HG03135 (cell line): Measurements from ENCODE around the gene IDH3G.

Source experiments
- ATAC-seq: cut with Tn5 transposase; IDR thresholded peaks from one replicate; pipeline ENCODE4 v1.9.1; 2021; ENCODE audit warnings: mild to moderate bottlenecking, moderate library complexity; ENCODE audit not compliant: unreplicated experiment

Gene IDH3G

DNA sequence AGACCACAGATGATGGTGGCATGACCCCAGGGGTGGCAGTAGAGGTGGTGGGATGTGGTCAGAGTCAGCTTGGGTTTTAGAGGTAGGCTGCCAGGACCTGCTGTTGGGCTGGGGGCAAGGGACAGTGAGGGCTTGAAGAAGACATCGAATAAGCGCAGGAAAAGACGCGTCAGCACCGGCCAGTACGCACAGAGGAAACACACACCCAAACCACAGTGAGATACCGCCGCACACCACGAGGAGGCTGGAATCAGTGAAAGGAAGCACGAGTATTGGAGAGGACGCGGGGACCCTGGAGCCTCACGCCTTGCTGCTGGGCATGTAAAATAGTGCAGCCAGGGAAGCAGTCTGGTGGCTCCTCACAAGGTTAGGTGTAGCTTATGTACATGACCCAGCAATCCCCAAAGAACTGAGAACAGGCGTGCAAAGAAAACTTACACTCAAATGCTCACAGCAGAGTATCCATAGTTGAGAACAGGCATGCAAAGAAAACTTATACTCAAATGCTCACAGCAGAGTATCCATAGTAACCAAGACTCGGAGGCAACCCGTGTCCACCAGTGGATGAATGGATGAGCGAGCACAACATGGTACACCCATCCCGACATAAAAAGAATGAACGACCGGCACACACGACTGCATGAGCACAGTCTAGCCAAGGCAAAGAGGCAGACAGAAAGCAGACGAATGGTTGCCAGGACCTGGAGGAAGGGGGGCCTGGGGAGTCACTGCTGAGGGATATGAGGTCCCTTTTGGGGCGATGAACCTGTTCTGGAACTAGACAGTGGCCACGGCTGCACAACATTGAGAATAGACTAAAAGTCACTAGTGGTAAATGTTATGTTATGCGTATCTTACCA, 22.9 kb upstream of the IDH3G start:
- no peak for ATAC-seq

DNA sequence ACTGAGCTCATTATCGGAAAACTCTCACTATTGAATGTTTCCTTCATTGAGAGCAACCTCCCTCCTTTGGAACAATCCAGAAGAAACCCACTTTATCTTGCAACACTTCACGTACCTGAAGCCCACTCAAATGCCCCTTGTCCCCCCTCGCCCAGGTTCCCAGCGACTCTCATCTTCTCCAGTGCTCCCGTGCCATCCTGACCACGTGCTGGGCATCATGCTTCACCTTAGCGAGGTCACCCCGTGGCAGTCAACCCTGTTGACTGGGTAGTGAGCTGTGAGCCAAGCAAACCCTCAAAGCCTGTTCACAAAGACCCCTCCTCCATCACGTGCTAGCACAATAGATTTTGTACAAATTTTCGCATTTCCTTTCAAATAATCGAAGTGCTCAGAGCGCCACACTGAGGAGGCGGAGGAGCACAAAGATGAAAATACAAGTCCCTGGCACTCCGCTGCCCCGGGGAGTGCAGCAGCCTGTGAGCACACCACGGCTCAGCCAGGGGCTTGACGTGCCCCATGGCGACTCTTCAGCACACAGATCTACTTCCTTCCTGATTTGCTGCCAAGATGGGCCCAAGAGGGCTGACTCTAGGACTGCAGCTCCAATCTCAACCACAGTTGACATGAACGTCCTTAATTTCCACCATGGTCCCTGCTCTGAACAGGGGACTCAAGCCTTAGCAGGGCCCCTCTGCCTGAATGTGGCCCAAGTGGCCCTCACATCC, 20.6 kb upstream of the IDH3G start:
- no peak for ATAC-seq

DNA sequence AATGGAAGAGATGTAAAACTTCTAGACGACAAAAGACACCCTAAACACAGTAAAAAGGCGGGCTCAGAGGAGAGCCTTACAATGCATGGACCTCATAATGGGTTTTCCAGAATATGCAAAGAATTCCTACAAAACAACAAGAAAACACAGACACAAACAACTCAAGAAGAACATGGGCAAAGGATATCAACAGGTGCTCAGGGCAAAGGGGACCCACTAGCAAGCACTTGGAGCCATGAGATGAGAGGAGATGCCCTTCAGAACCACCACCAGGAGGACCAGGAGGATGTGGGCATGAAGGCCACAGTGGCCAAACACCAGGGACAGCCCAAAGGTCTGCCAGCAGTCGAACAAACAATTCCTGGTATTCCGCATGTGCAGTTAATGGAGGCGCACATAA, 19.0 kb upstream of the IDH3G start:
- no peak for ATAC-seq

GRCh38 chrX:153812220-153812619, 18.0 kb upstream of the IDH3G start:
- no peak for ATAC-seq

DNA sequence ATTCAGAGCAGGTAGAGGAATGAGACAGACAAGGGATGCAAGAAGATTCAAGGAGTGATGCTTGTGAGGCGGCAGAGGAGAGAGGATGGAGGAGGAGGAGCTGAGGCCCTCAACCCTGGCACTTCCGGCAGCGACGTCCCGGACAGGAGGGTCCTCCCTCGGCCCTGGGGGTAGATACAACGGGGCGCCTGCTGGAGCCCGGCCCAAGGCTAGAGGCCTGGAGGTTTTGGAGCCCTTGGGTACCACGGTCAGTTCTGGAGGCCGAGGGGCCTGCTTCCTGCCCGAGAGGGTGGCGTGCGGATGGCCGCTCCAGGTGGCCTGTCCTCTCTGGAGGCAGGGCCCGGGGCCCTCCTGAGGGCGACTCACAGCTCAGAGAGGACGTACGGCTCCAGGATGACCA, 13.8 kb upstream of the IDH3G start:
- no peak for ATAC-seq

GRCh38 chrX:153806999-153807575, 12.9 kb upstream of the IDH3G start:
- ATAC-seq, result no peak

GRCh38 chrX:153805436-153805835, 11.3 kb upstream of the IDH3G start:
- no peak for ATAC-seq

DNA sequence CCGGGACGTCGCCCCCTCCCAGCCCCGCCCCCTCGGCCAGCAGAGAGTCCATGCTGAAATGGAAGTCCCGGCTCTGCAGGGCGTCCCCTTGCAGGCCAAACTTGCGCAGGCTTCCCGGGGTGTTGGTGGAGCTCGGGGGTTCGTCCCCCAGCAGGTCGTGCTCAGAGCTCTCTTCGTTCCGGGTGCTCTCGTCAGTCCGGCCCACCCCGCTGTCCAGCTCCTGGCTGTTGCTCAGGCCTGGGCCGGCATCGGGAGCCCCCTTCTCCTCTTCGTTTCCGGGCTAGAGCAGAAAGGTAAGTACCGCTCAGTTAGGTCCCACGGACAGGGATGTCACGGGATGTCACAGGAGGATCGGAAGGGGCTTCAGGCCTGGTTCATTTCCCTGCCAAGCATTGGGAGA, 10.4 kb upstream of the IDH3G start:
- no peak for ATAC-seq

- ATAC-seq, result no peak
Measured at GRCh38 chrX:153804100-153804595, 10.0 kb upstream of the IDH3G start.

DNA sequence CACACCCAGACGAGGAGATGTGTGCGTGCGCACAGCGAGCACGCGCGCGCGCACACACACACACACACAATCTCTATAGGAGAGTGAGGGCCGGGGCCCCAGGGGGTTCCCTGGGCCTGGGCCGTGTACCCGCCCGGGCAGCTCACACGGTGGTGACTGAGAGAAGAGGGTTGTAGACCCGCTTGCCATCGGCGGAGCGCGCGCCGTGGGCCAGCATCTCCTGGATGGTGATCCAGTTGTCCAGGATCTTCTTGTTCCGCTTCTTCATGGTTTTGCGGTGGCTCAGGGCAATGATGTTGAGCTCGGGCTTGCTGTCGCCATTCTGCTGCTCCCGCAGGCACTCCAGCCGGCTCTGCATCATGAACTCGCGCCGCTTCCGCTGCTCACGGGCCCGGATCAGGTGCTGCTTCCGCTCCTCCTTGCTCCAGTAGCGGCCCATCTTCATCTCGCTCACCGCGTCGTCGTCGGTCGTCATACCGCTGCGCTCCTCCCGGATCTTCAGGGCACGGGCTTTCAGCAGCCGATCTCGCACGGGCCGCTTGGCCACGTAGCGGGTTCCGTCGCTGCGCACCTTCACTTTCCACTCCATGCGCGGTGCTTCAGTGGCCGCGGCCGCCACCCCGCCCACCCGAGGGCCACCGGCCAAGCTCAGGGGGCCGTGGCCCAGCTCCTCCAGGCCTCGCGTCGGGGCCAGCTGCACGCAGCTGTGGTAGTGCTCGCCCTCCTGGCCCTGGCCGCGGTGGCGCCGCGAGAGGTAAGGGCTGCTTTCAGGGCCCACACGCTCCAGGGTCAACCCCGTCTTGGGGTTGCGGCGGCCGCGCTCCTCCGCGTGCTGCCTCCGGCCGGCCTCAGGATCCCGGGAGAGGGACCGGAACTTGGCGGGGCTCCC, 9.3 kb upstream of the IDH3G start:
- ATAC-seq, result no peak

- ATAC-seq, result no peak
Measured at GRCh38 chrX:153802513-153803045, 8.4 kb upstream of the IDH3G start.

DNA sequence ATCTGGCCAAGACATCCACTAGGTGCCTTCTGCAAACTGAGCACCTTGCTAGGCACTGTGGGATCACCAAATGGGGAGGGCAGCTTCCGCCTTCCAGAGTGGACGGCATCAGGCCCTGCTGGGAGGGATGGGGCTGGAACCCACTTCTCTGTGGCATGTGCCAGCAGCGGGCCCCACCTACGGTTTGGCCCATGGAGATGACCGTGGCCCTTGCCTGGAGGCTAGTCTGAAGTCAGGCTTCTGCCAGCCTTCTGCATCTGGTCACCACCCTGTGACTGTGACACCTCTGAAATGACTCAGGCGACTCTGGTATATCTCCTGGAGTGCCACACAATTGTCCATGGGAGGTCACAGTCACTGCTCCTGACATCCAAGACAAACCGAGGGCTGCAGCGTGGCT, 7.5 kb upstream of the IDH3G start:
- no peak for ATAC-seq

GRCh38 chrX:153800746-153801145, 6.6 kb upstream of the IDH3G start:
- ATAC-seq, result no peak

- ATAC-seq, result no peak
Measured at GRCh38 chrX:153800177-153800722, 6.1 kb upstream of the IDH3G start.

- no peak for ATAC-seq
Measured at GRCh38 chrX:153799326-153799725, 5.2 kb upstream of the IDH3G start.

DNA sequence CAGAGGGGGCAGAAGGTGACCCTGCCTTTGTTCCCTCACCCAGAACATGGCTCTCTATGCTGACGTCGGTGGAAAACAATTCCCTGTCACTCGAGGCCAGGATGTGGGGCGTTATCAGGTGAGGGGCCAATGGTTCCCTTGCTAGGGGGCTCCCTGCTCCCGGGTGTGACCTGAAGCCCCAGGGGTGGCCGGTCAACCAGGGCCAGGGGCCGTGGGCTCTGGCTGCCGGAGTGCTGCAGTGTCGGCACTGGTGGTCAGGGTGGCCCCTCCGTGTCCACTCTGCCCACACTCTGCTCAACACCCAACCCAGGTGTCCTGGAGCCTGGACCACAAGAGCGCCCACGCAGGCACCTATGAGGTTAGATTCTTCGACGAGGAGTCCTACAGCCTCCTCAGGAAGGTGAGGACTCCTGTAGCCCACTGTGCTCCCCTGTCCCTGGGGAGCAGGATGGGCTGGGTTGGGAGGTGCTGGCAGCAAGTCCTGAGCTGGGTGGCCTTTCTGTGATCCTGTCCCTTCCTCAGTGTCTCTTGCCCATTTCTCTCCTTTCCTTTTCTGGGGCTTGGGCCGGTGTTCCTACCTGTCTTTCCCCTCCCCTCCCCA, 3.3 kb upstream of the IDH3G start:
- ATAC-seq, result no peak

- peak; percentile 5 for ATAC-seq
Measured at GRCh38 chrX:153794897-153795816, 982 bp upstream of the IDH3G start.

- no peak for ATAC-seq
Measured at GRCh38 chrX:153793291-153793690, 884 bp downstream of the IDH3G start.

GRCh38 chrX:153792368-153792767, 1.8 kb downstream of the IDH3G start:
- ATAC-seq, result no peak
